ENCODE results near the gene PTPRE.

DNA sequence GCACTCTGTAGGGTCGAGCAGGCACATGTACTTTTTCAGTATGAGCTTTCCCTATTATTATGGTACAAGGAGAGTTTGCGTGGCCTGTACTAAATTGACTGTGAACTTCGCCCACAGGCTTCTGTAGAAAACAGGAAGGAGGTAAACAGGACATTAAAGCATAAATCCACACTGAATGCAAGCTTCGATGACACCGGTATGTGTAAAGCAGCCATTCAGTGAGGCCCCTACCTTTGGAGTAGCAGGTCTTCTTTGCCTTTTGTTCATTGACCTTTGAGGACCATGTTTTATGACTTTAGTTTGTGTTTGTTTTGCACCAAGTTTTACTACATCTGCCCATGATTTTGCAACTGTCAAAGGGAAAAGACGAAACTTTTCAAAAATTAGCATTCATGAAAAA, 204.8 kb downstream of the PTPRE start:
- TF ChIP-seq, protein P1, sequence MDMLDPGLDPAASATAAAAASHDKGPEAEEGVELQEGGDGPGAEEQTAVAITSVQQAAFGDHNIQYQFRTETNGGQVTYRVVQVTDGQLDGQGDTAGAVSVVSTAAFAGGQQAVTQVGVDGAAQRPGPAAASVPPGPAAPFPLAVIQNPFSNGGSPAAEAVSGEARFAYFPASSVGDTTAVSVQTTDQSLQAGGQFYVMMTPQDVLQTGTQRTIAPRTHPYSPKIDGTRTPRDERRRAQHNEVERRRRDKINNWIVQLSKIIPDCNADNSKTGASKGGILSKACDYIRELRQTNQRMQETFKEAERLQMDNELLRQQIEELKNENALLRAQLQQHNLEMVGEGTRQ (IDR thresholded peaks at IDR 0.05; ENCODE audit: low read depth, low read length): no peak
- TF ChIP-seq, protein P2, sequence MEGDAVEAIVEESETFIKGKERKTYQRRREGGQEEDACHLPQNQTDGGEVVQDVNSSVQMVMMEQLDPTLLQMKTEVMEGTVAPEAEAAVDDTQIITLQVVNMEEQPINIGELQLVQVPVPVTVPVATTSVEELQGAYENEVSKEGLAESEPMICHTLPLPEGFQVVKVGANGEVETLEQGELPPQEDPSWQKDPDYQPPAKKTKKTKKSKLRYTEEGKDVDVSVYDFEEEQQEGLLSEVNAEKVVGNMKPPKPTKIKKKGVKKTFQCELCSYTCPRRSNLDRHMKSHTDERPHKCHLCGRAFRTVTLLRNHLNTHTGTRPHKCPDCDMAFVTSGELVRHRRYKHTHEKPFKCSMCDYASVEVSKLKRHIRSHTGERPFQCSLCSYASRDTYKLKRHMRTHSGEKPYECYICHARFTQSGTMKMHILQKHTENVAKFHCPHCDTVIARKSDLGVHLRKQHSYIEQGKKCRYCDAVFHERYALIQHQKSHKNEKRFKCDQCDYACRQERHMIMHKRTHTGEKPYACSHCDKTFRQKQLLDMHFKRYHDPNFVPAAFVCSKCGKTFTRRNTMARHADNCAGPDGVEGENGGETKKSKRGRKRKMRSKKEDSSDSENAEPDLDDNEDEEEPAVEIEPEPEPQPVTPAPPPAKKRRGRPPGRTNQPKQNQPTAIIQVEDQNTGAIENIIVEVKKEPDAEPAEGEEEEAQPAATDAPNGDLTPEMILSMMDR (conservative IDR thresholded peaks at IDR 0.05; ENCODE audit: low read depth, low read length): no peak
- TF ChIP-seq SMC3 (IDR thresholded peaks at IDR 0.05; ENCODE audit: low read depth, low read length): no peak
- no peak for TF ChIP-seq RAD21 (IDR thresholded peaks at IDR 0.05; ENCODE audit: low read length)
- TF ChIP-seq POLR2A (IDR thresholded peaks at IDR 0.05; ENCODE audit: low read depth, low read length): no peak
